Cerebellar nuclear complex (tissue), 1 donor: ENCODE data around the gene WEE2.
A peak's percentile ranks its signal among the peaks of the same experiment; 100 is the strongest.
"Not testable (repeated sequence)": the region's sequence is repeated elsewhere in the genome, so short reads cannot be mapped to it uniquely, and the experiment has no call there.

Experiments used
- DNase-seq, 2 experiments: peaks; one replicate each; lab custom pipeline; 2025; lab: John Stamatoyannopoulos, UW

The WEE2 gene

GRCh38 chr7:141714571-141714970, 6.4 kb downstream of the WEE2 start:
- no peak for DNase-seq

- no peak for DNase-seq
Observed at GRCh38 chr7:141715018-141715417, 6.9 kb downstream of the WEE2 start.

GRCh38 chr7:141715794-141716689, 7.9 kb downstream of the WEE2 start:
- no peak for DNase-seq

- DNase-seq, result no peak
Observed at GRCh38 chr7:141717450-141717849, 9.3 kb downstream of the WEE2 start.

- no peak for DNase-seq
Observed at GRCh38 chr7:141722529-141722928, 14.4 kb downstream of the WEE2 start.

GRCh38 chr7:141729020-141729419, 20.9 kb downstream of the WEE2 start:
- DNase-seq, result no peak

- peak in 1 of 2 experiments; percentile 4 for DNase-seq
Observed at GRCh38 chr7:141731476-141732149, 23.5 kb downstream of the WEE2 start.

GRCh38 chr7:141737118-141737835, 29.1 kb downstream of the WEE2 start:
- DNase-seq, result no peak

GRCh38 chr7:141737836-141738591, 29.9 kb downstream of the WEE2 start, which contains the start of gene SSBP1:
Gene SSBP1, plus strand, starts transcription at chr7:141738358. Its CDS starts 809 bp downstream, at chr7:141739167.
- peak; percentile 30 to 66 for DNase-seq

GRCh38 chr7:141738592-141739013, 30.4 kb downstream of the WEE2 start:
- DNase-seq, result no peak

GRCh38 chr7:141739250-141739649, 31.1 kb downstream of the WEE2 start:
- DNase-seq, result no peak

- no peak for DNase-seq
Observed at GRCh38 chr7:141742229-141742628, 34.1 kb downstream of the WEE2 start.

GRCh38 chr7:141744131-141744530, 36.0 kb downstream of the WEE2 start:
- no peak for DNase-seq

GRCh38 chr7:141748396-141748795, 40.2 kb downstream of the WEE2 start:
- no peak for DNase-seq

GRCh38 chr7:141751904-141752303, 43.8 kb downstream of the WEE2 start:
- not testable (repeated sequence) for DNase-seq

GRCh38 chr7:141752634-141753033, 44.5 kb downstream of the WEE2 start:
- no peak for DNase-seq

- no peak for DNase-seq
Observed at GRCh38 chr7:141754939-141755338, 46.8 kb downstream of the WEE2 start.

GRCh38 chr7:141763797-141764196, 55.6 kb downstream of the WEE2 start, which contains the start of gene TAS2R3:
Gene TAS2R3, plus strand, starts transcription at chr7:141764097. Its CDS starts 62 bp downstream, at chr7:141764159.
- no peak for DNase-seq

- not testable (repeated sequence) for DNase-seq
Observed at GRCh38 chr7:141770083-141770583, 62.0 kb downstream of the WEE2 start.

GRCh38 chr7:141776374-141776773, 68.2 kb downstream of the WEE2 start, which contains the start of gene TAS2R4:
Gene TAS2R4, plus strand, starts transcription at chr7:141776674. Its CDS starts 1,815 bp downstream, at chr7:141778489.
- no peak for DNase-seq
